ENCODE results near the gene TRAPPC3L.
A peak's percentile ranks its signal among the peaks of the same experiment; 100 is the strongest.
"Not testable (repeated sequence)": the region's sequence is repeated elsewhere in the genome, so short reads cannot be mapped to it uniquely, and the experiment has no call there.

The TRAPPC3L gene

GRCh38 chr6:116512734-116513133 is 32.8 kb downstream of the TRAPPC3L start:
- no peak for DNase-seq

- no peak for DNase-seq
These were observed 33.3 kb downstream of the TRAPPC3L start for GRCh38 chr6:116512111-116512559.

- no peak for DNase-seq
These were observed 33.9 kb downstream of the TRAPPC3L start, which contains the start of gene CALHM5 for GRCh38 chr6:116511424-116512110. CALHM5 (plus strand) TSS chr6:116511639; CDS start chr6:116511697, 58 bp downstream.

- no peak for DNase-seq
These were observed 37.0 kb downstream of the TRAPPC3L start for GRCh38 chr6:116508527-116508926.

GRCh38 chr6:116507324-116507723 is 38.2 kb downstream of the TRAPPC3L start:
- no peak for DNase-seq

- DNase-seq = no peak
These were observed 44.5 kb downstream of the TRAPPC3L start for GRCh38 chr6:116500969-116501433.

GRCh38 chr6:116497113-116497676 is 48.3 kb downstream of the TRAPPC3L start:
- no peak for DNase-seq

- not testable (repeated sequence) for DNase-seq
These were observed 50.3 kb downstream of the TRAPPC3L start for GRCh38 chr6:116495161-116495560.

GRCh38 chr6:116492331-116493067 is 53.0 kb downstream of the TRAPPC3L start:
- no peak for DNase-seq

- no peak for DNase-seq
These were observed 53.7 kb downstream of the TRAPPC3L start for GRCh38 chr6:116491610-116492330.

GRCh38 chr6:116485559-116486184 is 59.8 kb downstream of the TRAPPC3L start:
- DNase-seq = no peak

- no peak for DNase-seq
These were observed 61.9 kb downstream of the TRAPPC3L start for GRCh38 chr6:116483616-116484015.

- DNase-seq = no peak
These were observed 62.7 kb downstream of the TRAPPC3L start for GRCh38 chr6:116482780-116483179.

GRCh38 chr6:116476002-116476678 is 69.3 kb downstream of the TRAPPC3L start:
- no peak for DNase-seq

- DNase-seq = no peak
These were observed 70.3 kb downstream of the TRAPPC3L start for GRCh38 chr6:116475141-116475540.

GRCh38 chr6:116472706-116473105 is 72.8 kb downstream of the TRAPPC3L start:
- DNase-seq = no peak

- peak; percentile 31 for DNase-seq
These were observed 74.0 kb downstream of the TRAPPC3L start for GRCh38 chr6:116471531-116471930.

- DNase-seq = no peak
These were observed 77.2 kb downstream of the TRAPPC3L start for GRCh38 chr6:116468293-116468692.

- no peak for DNase-seq
These were observed 78.0 kb downstream of the TRAPPC3L start for GRCh38 chr6:116467514-116467913.

GRCh38 chr6:116467096-116467495 is 78.4 kb downstream of the TRAPPC3L start:
- no peak for DNase-seq

GRCh38 chr6:116465246-116465645 is 80.2 kb downstream of the TRAPPC3L start:
- DNase-seq = no peak

GRCh38 chr6:116463301-116463700 is 82.2 kb downstream of the TRAPPC3L start:
- DNase-seq = no peak

Measured in NCI-H2171 treated with DMSO at 0.1 percent for 48 hours (cell line).